Peyer's patch (tissue), 4 donors: ENCODE results near the gene TATDN2.
"Not testable (repeated sequence)": the region's sequence is repeated elsewhere in the genome, so short reads cannot be mapped to it uniquely, and the experiment has no call there.

ENCODE experiments used
- POLR2A ChIP-seq, 2 donors: fragments of 450-650 bp; IDR thresholded peaks; one replicate each; pipeline ENCODE4 v1.5.1; 2017; ENCODE audit warnings: antibody characterized with exemption in 2 of 2, mild to moderate bottlenecking in 2 of 2, moderate library complexity in 2 of 2
- TF ChIP-seq, protein P1 (sequence below), 6 experiments: fragments of 450-650 bp in 4 of 6; fragments of 200-600 bp in 2 of 6; sonication (generic) in 1 of 6; IDR thresholded peaks; one replicate each; pipeline ENCODE4 v1.5.1; 2017 to 2019; ENCODE audit warnings: antibody characterized with exemption in 6 of 6, mild to moderate bottlenecking in 3 of 6, moderate library complexity in 1 of 6

GRCh38 chr3:10272476-10272875 is 24.2 kb downstream of the TATDN2 start:
- TF ChIP-seq, protein P1, sequence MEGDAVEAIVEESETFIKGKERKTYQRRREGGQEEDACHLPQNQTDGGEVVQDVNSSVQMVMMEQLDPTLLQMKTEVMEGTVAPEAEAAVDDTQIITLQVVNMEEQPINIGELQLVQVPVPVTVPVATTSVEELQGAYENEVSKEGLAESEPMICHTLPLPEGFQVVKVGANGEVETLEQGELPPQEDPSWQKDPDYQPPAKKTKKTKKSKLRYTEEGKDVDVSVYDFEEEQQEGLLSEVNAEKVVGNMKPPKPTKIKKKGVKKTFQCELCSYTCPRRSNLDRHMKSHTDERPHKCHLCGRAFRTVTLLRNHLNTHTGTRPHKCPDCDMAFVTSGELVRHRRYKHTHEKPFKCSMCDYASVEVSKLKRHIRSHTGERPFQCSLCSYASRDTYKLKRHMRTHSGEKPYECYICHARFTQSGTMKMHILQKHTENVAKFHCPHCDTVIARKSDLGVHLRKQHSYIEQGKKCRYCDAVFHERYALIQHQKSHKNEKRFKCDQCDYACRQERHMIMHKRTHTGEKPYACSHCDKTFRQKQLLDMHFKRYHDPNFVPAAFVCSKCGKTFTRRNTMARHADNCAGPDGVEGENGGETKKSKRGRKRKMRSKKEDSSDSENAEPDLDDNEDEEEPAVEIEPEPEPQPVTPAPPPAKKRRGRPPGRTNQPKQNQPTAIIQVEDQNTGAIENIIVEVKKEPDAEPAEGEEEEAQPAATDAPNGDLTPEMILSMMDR (IDR thresholded peaks at IDR 0.05), result not testable (repeated sequence)
- not testable (repeated sequence) for TF ChIP-seq POLR2A (IDR thresholded peaks at IDR 0.05)
